GM04503 (cell line): ENCODE results near the gene MFSD2B.
"Not testable (repeated sequence)": the region's sequence is repeated elsewhere in the genome, so short reads cannot be mapped to it uniquely, and the experiment has no call there.

ENCODE experiments used
- DNase-seq: peaks from one replicate; pipeline ENCODE4 v3.0.0-alpha.2; 2012; ENCODE audit warnings: low read depth

Gene MFSD2B

DNA sequence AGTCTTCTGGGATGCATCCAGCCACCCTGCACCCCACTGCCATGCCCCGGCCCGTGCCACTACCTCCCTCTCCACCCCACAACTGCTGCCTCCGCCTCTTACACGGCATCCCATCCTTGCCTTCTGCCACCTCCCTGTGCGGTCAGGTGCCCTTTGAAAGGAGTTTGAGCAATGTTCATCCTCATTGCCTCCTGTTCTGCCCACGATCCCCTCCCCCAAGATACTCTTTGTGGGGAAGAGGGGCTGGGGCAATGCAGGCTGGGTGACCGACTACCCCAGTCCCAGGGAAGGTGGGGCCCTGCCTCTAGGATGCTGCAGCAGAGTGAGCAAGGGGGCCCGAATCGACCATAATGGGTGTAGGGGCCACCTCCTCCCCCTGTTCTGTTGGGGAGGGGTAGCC lies 8.4 kb downstream of the MFSD2B start:
- no peak for DNase-seq

DNA sequence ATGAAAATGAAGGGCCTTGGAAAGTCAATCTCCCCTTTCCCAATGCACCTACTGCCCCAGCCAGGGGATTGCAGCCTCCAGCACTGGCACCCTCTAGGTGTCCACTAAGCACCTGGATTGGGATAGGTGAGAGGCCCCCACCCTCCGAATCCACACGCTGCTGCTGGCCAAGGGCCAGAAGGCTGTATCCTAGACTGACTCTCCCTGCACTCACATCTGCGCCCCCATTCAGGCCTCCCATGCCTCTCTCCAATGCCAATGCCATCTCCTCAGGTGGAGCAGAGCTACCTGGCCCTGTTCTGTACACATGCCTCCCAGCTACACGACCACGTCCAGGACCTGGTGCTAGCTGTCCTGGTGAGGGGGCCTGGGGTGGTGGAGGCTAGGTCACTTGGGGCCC lies 9.8 kb downstream of the MFSD2B start:
- DNase-seq: no peak

- no peak for DNase-seq
These were observed 10.4 kb downstream of the MFSD2B start for GRCh38 chr2:24020244-24020643.

- DNase-seq: no peak
These were observed 11.5 kb downstream of the MFSD2B start for GRCh38 chr2:24021122-24021998.

DNA sequence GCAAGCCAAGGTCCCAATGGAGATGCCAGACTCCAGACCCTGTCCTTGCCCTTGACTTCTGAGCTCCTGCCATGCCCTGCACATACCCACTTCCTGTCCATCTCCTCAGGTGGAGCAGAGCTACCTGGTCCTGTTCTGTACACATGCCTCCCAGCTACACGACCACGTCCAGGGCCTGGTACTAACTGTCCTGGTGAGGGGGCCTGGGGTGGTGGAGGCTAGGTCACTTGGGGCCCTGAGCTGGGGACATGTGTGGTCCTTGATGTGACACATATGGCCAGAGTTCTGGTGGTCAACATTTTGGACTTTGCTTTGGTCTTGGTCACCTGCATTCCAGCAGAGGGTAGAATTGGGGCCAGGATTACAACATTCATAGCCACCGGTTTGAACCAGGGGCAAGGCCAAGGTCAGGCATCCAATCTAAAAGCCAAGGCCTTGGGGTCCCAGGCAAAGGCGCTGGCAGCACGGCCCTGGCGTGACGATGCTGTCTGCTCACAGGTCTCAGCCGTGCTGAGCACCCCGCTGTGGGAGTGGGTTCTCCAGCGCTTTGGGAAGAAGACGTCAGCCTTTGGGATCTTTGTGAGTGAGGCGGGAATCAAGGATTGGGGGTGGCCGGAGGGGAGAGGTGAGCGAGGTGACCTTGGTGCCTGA lies 12.6 kb downstream of the MFSD2B start:
- no peak for DNase-seq

DNA sequence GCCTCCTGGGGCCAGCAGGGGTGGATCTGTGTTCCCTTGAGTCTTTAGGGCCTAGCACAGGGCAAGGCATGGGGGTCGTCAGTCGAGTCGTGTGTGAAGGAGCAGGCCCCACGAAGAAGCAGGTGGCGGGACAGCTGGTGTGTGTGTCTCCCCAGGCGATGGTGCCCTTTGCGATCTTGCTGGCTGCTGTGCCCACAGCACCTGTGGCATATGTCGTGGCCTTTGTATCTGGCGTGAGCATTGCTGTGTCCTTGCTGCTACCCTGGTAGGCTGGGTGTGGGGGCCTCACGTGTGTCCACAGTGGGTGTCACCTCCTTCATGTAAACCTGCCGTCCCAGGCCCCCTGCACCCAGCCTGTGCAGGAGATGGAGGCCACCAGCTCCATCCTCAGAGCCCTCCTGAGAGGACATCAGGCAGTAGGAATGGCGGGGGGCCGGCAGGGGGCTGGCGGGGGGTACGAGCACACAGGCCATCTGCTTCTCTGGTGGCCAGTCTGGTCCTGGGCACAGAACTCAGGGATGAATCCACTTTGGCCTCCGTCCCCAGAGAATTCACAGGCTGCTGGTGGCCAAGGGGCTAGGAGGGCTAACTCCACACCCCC lies 13.2 kb downstream of the MFSD2B start:
- DNase-seq: no peak

- DNase-seq: no peak
These were observed 14.1 kb downstream of the MFSD2B start for GRCh38 chr2:24024018-24024417.

DNA sequence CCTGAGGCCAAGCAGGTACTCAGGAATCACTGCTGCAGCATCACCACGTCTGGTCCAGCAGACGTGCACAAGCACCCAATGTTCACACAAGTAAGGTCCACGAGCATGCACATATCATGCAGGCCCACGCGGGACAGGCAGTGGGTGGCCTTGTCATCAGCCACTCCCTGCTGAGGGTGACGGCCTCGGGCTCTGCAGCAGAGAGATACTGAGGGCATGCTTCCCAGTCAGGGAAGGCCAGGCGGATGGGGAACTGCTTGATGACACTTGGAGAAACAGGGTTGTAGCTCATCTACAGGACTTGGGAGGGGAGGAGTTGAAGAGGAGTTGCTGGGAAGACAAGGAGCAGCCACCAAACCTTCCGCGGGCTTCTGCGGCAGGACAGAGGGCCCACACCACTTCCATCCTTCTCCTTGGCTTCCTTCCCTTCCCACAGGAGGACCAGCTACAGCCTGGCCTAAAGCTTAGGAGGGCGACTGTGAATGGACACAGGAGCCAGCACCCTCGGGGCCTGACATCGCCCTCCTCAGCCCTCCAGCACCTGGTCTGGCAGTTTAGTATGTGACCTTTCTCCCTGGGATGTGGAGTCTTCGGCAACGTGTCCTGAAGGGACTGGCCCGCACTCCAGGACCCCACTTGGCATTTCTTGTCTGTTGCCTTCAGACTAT lies 15.2 kb downstream of the MFSD2B start:
- no peak for DNase-seq

- no peak for DNase-seq
These were observed 16.3 kb downstream of the MFSD2B start for GRCh38 chr2:24026233-24026632.

- no peak for DNase-seq
These were observed 29.1 kb downstream of the MFSD2B start for GRCh38 chr2:24038786-24039499.

GRCh38 chr2:24040511-24040910 lies 30.6 kb downstream of the MFSD2B start:
- DNase-seq: no peak

GRCh38 chr2:24043133-24043532 lies 33.2 kb downstream of the MFSD2B start:
- DNase-seq: not testable (repeated sequence)

DNA sequence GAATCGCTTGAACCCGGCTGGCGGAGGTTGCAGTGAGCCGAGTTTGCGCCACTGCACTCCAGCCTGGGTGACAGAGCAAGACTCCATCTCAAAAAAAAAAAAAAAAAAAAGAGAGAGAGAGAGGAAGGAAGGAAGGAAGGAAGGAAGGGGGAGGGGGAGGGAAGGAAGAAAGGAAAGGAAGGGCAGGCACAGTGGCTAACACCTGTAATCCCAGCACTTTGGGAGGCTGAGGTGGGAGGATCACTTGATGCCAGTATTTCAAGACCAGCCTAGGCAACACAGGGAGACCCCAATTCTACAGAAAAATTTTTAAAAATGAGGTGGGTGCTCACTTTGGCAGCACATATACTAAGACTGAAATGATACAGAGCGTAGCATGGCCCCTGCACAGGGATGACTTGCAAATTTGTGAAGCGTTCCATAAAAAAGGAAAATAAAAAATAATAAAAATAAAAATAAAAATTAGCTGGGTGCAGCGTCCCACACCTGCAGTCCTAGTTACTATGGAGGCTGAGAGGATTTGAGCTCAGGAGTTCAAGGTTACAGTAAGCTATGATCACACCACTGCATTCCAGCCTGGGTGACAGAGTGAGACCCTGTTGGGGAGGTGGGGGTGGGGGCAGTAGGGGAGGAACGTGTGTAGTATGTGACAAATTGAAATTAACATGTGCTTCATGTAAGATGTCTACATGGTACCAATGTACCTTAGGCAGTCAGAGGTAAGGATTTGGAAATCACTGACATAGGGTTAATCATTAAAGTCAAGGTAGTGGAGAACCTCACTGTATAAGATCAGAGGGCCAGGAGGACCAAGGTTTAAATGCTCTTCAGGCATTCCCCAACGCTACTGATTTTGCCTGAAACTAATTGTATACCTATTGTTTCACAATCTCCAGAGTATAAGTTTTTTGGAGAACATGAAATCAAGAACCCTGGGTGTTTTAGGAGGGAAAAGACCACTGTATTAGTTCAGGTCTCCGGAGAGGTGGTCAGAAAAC lies 35.9 kb downstream of the MFSD2B start:
- no peak for DNase-seq

- DNase-seq: no peak
These were observed 36.7 kb downstream of the MFSD2B start for GRCh38 chr2:24046599-24046929.

DNA sequence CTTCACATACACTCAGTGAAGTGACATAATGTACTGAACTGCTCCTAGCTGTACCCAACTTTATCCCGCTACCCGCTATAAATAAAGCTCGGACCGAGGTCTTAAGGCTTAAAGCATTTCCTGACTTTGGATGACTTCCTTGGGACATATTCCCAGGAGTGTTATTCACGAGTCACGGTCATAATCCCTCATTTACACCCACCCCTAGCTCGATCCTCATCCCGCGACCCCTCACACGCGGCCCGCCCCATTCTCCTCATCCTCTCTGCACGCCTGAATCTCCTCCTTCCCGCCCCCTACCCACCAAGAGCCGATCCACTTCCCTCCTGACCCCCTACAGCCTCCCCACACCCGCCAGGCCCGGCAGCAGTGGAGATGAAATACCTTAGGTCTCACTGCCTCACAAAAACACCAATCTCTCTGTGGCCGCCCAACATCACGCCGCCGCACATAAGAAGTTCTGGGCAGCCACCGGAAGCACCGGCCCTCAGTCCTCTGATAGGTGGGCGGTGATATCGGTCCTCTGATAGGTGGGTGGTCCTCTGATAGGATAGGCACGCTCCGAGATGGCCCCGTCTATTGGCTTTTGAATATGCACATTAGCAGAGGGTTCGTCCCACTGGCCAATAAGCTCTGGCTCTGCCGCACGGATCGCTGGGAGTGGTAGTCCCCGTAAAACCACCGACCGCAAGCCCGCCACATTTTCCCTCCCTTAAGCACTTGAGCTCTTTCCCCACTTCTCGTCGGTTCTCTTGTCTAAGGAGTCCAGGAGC lies 37.2 kb downstream of the MFSD2B start, which contains the start of gene WDCP:
TSS of gene WDCP (minus strand) at position 462 of the 773 bp plus-strand sequence. CDS start 7,897 bp downstream, outside the sequence.
- DNase-seq: peak; percentile 94

GRCh38 chr2:24047703-24048033 lies 37.8 kb downstream of the MFSD2B start:
- no peak for DNase-seq

GRCh38 chr2:24048769-24049484 lies 39.0 kb downstream of the MFSD2B start:
- no peak for DNase-seq

DNA sequence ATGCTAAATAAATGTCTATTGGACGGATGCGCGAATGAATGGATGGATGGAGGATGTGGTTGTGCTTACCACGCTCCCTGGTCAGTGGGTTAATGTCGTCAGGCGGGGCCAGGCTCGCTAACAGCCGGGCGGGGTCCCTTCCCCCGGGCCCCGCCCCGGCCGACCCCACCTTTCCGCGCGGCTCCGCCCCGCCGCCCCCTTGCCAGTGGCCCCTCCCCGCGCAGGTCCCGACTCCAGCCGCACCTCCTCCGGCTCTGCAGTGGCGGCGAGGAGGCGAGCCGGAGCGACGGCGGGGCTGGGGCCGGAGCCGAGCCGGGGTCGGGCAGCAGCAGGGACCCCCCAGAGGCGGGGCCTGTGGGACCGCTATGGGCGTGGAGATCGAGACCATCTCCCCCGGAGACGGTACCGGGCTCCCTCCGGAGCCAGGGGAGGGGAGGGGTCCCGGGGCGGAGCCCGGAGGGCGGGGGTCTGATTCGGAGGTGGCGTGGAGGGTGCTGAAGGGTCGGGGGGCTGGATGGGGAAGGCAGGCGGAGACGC lies 39.7 kb downstream of the MFSD2B start, which contains the start of gene FKBP1B:
TSS of gene FKBP1B (plus strand) at position 257 of the 537 bp plus-strand sequence. CDS start at position 366, 109 bp downstream.
- no peak for DNase-seq
